A673 (cell line): ENCODE data around the gene ENAH. TPM values are rescaled to one million over a fixed set of nuclear protein-coding genes. Genes with fewer than 3 reads are reported as not detected.
"Not testable (repeated sequence)": the region's sequence is repeated elsewhere in the genome, so short reads cannot be mapped to it uniquely, and the experiment has no call there.

Experiments
- BruUV-seq: library from RNA; stranded (reverse); fragments of 400-500 nt; replicated peaks from 2 replicates; lab custom pipeline; 2021; lab: Mats Ljungman, UMichigan
- CTCF ChIA-PET: fragments of 300-600 bp; sonication (Branson Sonifier 250); formaldehyde crosslinking; loops from one replicate; lab custom pipeline; 2022; ENCODE audit warnings: antibody characterized with exemption; lab: Charles Lee
- POLR2A ChIA-PET: fragments of 300-600 bp; sonication (Branson Sonifier 250); formaldehyde crosslinking; loops from one replicate; lab custom pipeline; 2022; ENCODE audit warnings: antibody characterized with exemption; ENCODE audit not compliant: low non-redundant PET; lab: Charles Lee
- DNase-seq: peaks from one replicate; pipeline ENCODE4 v3.0.0-alpha.2; 2015; ENCODE audit warnings: low spot score
- H3K27ac ChIP-seq: fragments of 200-600 bp; sonication (generic); 2 replicates; pipeline ENCODE4 v1.5.1; 2016; ENCODE audit warnings: mixed run types, low read depth, mild to moderate bottlenecking, mixed read lengths, antibody characterized with exemption, low read length; ENCODE audit not compliant: poor library complexity, severe bottlenecking
- H3K27me3 ChIP-seq: fragments of 200-600 bp; sonication (generic); replicated peaks from 2 replicates; pipeline ENCODE4 v1.6.1; 2017; ENCODE audit warnings: mixed run types, low read depth, mild to moderate bottlenecking, mixed read lengths, antibody characterized with exemption, low read length; ENCODE audit not compliant: insufficient read depth, poor library complexity
- H3K36me3 ChIP-seq: fragments of 200-600 bp; sonication (generic); 2 replicates; pipeline ENCODE4 v1.6.1; 2016; ENCODE audit warnings: mixed run types, mild to moderate bottlenecking, mixed read lengths, antibody characterized with exemption, low read length; ENCODE audit not compliant: insufficient read depth, poor library complexity, severe bottlenecking
- H3K4me1 ChIP-seq: fragments of 200-600 bp; sonication (generic); 2 replicates; pipeline ENCODE4 v1.6.1; 2017; ENCODE audit warnings: mixed run types, mild to moderate bottlenecking, mixed read lengths, antibody characterized with exemption, low read length; ENCODE audit not compliant: insufficient read depth, poor library complexity, severe bottlenecking
- H3K4me3 ChIP-seq: fragments of 200-600 bp; sonication (generic); 2 replicates; pipeline ENCODE4 v1.5.1; 2016; ENCODE audit warnings: low read depth, mixed run types, mild to moderate bottlenecking, mixed read lengths, low read length; ENCODE audit not compliant: poor library complexity, severe bottlenecking
- H3K9me3 ChIP-seq: fragments of 200-600 bp; sonication (generic); 2 replicates; pipeline ENCODE4 v1.6.1; 2016; ENCODE audit warnings: mixed run types, low read depth, mild to moderate bottlenecking, mixed read lengths, antibody characterized with exemption, low read length; ENCODE audit not compliant: poor library complexity, severe bottlenecking
- CTCF ChIP-seq: fragments of 300-800, 200-600 bp; sonication (generic); conservative IDR thresholded peaks from 2 replicates; pipeline ENCODE4 v1.5.1; 2017; ENCODE audit warnings: low read depth, mild to moderate bottlenecking, antibody characterized with exemption, low read length, moderate library complexity, mixed read lengths
- EZH2 ChIP-seq: fragments of 200-600 bp; sonication (generic); IDR thresholded peaks from 2 replicates; pipeline ENCODE4 v1.6.1; 2017; ENCODE audit warnings: borderline replicate concordance, low read depth, mild to moderate bottlenecking, mixed read lengths, antibody characterized with exemption, low read length; ENCODE audit not compliant: poor library complexity, severe bottlenecking
- intact Hi-C: fragments of 100-400 bp; cut with micrococcal nuclease; formaldehyde crosslinking; loops from one replicate; pipeline ENCODE4 v1.10.0; 2022; ENCODE audit not compliant: unreplicated experiment
- total RNA-seq: library from RNA; stranded (reverse); gene quantifications from 2 replicates; pipeline ENCODE4 v1.2.3, GENCODE V29; 2021

Gene ENAH
- total RNA-seq, 1 experiment from 2014 or later, result 186 TPM

GRCh38 chr1:225694151-225694603, 41.3 kb upstream of the ENAH start:
- BruUV-seq, result no TSS peak
- DNase-seq, result no peak
- Histone ChIP-seq H3K4me1 (peaks cover under 1% of the 10 kb centered on the region), H3K27ac (no peak overlapping the region), H3K9me3 (no peaks in the 10 kb centered on the region), H3K36me3 (no peaks in the 10 kb centered on the region), H3K27me3 (no peaks in the 10 kb centered on the region), H3K4me3 (no peak overlapping the region)
- CTCF ChIA-PET, result no interaction called here
- TF ChIP-seq CTCF, result no peak
- no peak for TF ChIP-seq EZH2
- intact Hi-C loops, result no loop called here
- POLR2A ChIA-PET, result no interaction called here

GRCh38 chr1:225693697-225694096, 40.8 kb upstream of the ENAH start:
- H3K36me3 ChIP-seq, intact Hi-C loops, H3K4me3 ChIP-seq, H3K27ac ChIP-seq, POLR2A ChIA-PET, BruUV-seq, H3K9me3 ChIP-seq, DNase-seq, CTCF ChIA-PET, H3K27me3 ChIP-seq, H3K4me1 ChIP-seq: not testable (repeated sequence)

- Histone ChIP-seq H3K27ac (no peak overlapping the region), H3K9me3 (no peaks in the 10 kb centered on the region), H3K36me3 (no peaks in the 10 kb centered on the region), H3K27me3 (no peaks in the 10 kb centered on the region), H3K4me3 (no peak overlapping the region), H3K4me1 (no peaks in the 10 kb centered on the region)
- BruUV-seq, result no TSS peak
- CTCF ChIA-PET, result no interaction called here
- TF ChIP-seq EZH2, result no peak
- no peak for TF ChIP-seq CTCF
- intact Hi-C loops, result no loop called here
- no peak for DNase-seq
- POLR2A ChIA-PET, result no interaction called here
Measured at GRCh38 chr1:225693085-225693696, 40.3 kb upstream of the ENAH start.

GRCh38 chr1:225692517-225692879, 39.6 kb upstream of the ENAH start:
- no peaks in the 10 kb centered on the region for H3K4me1 ChIP-seq
- intact Hi-C loops, result no loop called here
- no peaks in the 10 kb centered on the region for H3K9me3 ChIP-seq
- no TSS peak for BruUV-seq
- no peak overlapping the region for H3K4me3 ChIP-seq
- no peaks in the 10 kb centered on the region for H3K27me3 ChIP-seq
- no peaks in the 10 kb centered on the region for H3K36me3 ChIP-seq
- ChIA-PET CTCF (no interaction called here), POLR2A (no interaction called here)
- no peak for DNase-seq
- TF ChIP-seq EZH2 (no peak), CTCF (no peak)
- H3K27ac ChIP-seq, result no peak overlapping the region
